ENCODE results near the gene CUL7.

DNA sequence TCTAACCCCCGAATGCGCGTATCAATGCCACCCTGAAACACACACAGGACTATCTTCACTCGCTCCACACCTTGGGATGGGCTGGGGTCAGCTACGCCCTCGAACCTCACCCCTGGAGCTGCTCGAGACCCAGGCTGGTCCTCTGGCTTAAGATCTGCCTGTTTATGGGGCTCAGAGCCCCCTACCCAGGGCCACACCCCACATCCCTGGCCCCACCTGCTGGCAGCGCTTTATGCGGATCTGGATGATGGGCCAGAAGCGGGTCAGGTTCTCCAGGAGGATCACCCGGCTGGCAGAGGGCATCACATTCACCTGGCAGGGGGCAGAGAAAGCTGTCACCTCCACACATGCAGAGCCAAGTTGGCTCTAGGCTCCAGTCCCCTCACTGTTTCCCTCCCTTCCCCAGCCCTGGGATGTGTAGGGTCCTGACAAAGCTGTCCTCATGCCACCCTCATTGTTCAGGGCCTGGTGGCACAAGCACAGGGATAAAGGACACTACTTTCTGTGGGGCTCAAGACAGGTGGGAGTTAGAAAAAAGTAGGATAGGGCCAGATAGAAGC, 8.2 kb downstream of the CUL7 start:
- TF ChIP-seq, protein P1, sequence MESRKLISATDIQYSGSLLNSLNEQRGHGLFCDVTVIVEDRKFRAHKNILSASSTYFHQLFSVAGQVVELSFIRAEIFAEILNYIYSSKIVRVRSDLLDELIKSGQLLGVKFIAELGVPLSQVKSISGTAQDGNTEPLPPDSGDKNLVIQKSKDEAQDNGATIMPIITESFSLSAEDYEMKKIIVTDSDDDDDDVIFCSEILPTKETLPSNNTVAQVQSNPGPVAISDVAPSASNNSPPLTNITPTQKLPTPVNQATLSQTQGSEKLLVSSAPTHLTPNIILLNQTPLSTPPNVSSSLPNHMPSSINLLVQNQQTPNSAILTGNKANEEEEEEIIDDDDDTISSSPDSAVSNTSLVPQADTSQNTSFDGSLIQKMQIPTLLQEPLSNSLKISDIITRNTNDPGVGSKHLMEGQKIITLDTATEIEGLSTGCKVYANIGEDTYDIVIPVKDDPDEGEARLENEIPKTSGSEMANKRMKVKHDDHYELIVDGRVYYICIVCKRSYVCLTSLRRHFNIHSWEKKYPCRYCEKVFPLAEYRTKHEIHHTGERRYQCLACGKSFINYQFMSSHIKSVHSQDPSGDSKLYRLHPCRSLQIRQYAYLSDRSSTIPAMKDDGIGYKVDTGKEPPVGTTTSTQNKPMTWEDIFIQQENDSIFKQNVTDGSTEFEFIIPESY (IDR thresholded peaks at IDR 0.05; ENCODE audit: extremely low read depth, insufficient replicate concordance, low read length) = no peak
- TF ChIP-seq, protein P2, sequence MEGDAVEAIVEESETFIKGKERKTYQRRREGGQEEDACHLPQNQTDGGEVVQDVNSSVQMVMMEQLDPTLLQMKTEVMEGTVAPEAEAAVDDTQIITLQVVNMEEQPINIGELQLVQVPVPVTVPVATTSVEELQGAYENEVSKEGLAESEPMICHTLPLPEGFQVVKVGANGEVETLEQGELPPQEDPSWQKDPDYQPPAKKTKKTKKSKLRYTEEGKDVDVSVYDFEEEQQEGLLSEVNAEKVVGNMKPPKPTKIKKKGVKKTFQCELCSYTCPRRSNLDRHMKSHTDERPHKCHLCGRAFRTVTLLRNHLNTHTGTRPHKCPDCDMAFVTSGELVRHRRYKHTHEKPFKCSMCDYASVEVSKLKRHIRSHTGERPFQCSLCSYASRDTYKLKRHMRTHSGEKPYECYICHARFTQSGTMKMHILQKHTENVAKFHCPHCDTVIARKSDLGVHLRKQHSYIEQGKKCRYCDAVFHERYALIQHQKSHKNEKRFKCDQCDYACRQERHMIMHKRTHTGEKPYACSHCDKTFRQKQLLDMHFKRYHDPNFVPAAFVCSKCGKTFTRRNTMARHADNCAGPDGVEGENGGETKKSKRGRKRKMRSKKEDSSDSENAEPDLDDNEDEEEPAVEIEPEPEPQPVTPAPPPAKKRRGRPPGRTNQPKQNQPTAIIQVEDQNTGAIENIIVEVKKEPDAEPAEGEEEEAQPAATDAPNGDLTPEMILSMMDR (IDR thresholded peaks at IDR 0.05 in 2 of 3, conservative IDR thresholded peaks at IDR 0.05 in 1 of 3; ENCODE audit: borderline replicate concordance in 1 of 3, insufficient read depth in 1 of 3, low read depth in 2 of 3, low read length in 2 of 3) = no peak
- TF ChIP-seq TCF7L2 (IDR thresholded peaks at IDR 0.05; ENCODE audit: borderline replicate concordance, extremely low read depth, insufficient read depth, insufficient read length) (no peak), EGR1 (IDR thresholded peaks at IDR 0.05; ENCODE audit: low read depth) (no peak), SP1 (IDR thresholded peaks at IDR 0.05; ENCODE audit: low read depth) (no peak), POLR2AphosphoS5 (IDR thresholded peaks at IDR 0.05; ENCODE audit: low read depth, low read length) (no peak)
- TF ChIP-seq, protein P3, sequence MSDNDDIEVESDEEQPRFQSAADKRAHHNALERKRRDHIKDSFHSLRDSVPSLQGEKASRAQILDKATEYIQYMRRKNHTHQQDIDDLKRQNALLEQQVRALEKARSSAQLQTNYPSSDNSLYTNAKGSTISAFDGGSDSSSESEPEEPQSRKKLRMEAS (IDR thresholded peaks at IDR 0.05) = no peak

Data from HCT116 (cell line).